ENCODE results near the gene TCTN1.
A peak's percentile ranks its signal among the peaks of the same experiment; 100 is the strongest.
"Not testable (repeated sequence)": the region's sequence is repeated elsewhere in the genome, so short reads cannot be mapped to it uniquely, and the experiment has no call there.

TCTN1 gene

DNA sequence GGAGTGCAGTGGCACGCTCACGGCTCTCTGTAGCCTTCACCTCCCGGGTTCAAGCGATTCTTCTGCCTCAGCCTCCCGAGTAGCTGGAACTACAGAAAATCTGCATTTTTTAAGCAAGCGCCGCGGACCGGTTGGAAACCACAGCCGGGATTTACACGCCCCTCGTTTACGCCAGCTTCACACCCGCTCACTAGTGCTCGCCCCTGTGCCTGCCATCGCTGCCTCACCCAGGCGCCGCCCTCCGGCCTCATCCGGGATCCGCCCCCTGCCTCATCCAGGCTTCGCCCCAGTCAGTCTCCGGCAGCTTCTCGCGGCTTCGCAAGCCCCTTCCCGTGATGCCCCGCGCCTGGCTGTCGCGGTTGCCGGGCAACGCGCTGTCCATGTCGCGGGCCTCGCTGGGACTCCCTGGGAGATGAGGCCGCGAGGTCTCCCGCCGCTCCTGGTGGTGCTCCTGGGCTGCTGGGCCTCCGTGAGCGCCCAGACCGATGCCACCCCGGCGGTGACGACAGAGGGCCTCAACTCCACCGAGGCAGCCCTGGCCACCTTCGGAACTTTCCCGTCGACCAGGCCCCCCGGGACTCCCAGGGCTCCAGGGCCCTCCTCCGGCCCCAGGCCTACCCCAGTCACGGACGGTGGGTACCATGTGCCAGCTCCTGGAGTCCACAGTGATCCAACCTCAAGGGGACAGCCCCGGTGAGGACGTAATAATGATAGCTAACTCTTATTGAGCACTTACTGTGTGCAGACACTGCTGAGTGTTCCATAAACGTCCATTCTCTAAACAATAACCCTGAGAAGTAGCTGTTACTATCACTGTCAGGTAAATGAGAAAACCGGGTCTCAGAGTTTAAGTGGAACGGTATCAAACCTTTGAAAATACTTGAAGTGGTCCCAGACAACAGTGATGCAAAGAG lies at the start of gene TCTN1:
Gene TCTN1, plus strand, starts transcription at position 359 of the 914 bp plus-strand sequence. Its CDS starts 54 bp downstream, at position 413.
- DNase-seq, result peak; percentile 93

DNA sequence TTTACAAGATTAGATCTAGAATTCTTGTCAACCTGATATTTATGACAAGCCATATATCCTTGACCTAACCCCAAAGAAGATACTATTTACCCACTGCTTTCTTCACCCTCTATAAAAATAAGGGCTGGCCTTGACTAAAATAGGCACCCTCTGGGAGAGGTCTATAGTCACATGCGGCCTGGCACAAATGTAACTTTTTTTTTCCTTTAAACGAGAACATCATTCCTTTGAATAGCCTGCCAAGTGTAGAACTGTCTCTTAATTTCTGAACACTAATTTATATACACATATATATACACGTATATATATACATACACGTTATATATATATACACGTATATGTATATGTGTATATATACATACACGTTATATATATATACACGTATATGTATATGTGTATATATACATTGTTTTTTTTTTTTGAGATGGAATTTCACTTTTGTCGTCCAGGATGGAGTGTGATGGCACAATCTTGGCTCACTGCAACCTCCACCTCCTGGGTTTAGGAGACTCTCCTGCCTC lies 49.4 kb upstream of the TCTN1 start:
- DNase-seq, result no peak

DNA sequence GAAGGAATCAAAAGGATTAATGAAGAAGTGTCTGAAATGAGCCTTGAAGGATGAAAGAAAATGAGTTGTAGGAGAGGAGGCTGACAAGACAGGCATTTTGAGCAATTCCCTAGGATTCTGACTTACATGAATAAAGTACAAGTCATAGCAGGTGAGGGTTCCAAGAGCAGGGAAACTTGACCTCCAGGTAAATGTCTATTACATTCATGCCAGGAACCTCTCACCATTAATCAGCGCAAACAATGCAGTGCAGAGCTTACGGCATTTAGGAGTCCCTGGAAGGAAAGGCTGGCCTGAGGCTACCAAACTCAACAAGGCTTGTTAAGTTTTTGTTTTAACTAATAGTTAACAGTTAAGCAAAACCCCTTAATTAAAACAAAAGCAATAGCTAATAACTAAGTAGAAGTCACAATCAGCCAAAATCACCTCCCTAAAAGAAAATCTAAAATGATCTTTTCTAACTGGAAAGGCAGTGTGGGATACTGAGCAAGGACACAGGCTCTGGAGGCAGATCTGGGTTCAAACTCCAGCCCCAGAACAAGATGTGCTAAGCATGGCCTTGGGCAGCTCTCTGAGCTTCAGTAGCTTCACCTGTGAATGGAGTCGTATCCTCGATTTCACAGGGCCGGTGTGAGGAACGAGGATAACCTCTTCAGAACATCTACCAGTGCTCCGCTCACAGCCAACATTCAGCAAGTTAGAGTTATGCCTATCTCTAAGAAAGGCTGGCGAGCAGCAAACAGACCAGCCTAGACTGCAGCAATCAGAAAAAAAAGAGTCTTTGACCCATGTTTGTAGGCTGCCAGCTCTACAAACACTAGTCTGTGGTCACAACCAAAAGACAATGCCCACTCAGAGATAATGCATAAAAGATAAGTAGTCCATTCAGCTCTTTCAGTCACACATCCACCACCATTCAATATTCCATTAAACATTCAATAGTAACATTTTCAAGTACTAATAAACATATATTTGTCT lies 47.7 kb upstream of the TCTN1 start:
- DNase-seq, result no peak

DNA sequence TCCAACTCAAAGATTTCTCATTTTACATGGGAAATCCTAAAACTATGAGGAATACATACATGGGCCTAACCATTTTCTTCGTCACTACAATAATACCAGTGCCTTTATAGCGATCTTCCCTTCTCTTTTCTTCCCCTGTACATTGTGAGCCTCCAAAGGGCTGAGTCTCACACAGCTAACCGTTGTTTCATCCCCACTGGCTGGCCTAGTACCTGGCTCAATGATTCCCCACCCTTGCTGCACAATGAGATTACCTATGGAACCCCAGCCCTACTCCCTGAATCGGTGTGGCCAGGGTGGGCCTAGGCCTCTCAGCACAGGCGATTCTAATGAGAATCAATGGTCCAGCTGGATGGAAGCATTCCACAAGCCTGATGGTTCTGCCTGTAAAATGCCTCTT lies 46.9 kb upstream of the TCTN1 start:
- DNase-seq, result no peak

DNA sequence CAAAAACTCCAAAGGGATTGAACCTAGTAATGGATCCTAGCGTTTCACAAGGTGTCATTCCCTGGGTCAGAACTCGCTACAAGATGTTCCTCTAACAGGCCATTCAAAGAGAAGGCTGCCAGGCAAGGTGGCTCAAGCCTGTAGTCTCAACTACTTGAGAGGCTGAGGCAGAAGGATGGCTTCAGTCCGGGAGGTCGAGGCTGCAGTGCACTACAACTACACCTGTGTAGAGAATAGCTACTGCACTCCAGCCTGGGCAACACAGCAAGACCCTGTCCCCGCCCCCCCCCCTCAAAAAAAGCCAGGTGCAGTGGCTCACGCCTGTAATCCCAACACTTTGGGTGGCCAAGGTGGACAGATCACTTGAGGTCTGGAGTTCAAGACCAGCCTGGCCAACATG lies 45.2 kb upstream of the TCTN1 start:
- no peak for DNase-seq

DNA sequence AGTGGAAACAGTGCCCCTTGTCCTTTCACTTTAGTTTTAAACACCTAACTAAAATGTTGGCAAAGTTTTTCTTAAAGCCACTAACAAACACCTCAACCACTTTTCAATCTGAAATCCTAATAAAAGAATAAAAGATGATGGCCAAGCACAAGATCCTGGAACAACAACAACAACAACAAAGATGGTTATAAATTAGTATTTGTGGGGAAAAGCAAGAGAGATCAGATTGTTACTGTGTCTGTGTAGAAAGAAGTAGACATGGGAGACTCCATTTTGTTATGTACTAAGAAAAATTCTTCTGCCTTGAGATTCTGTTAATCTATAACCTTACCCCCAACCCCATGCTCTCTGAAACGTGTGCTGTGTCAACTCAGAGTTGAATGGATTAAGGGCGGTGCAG lies 44.1 kb upstream of the TCTN1 start:
- not testable (repeated sequence) for DNase-seq

DNA sequence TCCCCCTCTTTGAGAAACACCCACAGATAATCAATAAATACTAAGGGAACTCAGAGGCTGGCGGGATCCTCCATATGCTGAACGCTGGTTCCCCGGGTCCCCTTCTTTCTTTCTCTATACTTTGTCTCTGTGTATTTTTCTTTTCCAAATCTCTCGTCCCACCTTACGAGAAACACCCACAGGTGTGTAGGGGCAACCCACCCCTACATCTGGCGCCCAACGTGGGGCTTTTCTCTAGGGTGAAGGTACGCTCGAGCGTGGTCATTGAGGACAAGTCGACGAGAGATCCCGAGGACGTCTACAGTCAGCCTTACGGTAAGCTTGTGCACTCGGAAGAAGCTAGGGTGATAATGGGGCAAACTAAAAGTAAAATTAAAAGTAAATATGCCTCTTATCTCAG lies 43.1 kb upstream of the TCTN1 start:
- DNase-seq, result not testable (repeated sequence)

DNA sequence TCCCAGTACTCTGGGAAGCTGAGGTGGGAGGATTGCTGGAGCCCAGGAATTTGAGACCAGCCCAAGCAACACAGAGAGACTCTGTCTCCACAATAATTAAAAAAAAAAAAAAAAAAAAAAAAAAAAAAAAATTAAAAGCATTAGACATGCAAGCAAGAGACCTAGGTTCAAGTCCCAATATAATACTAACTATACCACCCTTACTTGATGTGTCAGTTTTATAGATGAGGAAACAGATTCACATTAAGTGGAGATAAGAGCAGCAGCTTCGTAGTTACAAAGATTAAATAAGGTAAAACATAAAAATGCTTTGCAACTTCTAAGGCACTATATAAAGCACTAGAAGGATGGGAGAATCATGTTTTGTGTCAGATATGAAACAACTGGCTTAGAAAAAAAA lies 39.9 kb upstream of the TCTN1 start:
- no peak for DNase-seq

DNA sequence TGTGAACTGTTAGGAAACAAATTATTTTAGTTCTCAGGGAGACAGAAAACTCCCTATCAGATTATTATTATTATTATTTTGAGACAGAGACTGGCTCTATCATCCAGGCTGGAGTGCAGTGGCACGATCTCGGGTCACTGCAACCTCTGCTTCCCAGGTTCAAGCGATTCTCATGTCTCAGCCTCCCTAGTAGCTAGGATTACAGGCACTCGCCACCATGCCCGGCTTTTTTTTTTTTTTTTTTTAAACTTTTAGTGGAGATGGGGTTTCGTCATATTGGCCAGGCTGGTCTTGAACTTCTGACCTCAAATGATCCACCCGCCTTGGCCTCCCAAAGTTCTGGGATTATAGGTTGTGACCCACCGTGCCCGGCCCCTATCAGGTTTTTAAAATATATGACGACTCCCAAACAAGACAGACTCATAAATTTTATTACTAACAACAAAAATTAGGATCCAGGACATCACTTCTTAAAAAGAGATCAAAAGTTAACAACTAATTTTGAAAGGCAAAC lies 39.2 kb upstream of the TCTN1 start:
- DNase-seq, result not testable (repeated sequence)

DNA sequence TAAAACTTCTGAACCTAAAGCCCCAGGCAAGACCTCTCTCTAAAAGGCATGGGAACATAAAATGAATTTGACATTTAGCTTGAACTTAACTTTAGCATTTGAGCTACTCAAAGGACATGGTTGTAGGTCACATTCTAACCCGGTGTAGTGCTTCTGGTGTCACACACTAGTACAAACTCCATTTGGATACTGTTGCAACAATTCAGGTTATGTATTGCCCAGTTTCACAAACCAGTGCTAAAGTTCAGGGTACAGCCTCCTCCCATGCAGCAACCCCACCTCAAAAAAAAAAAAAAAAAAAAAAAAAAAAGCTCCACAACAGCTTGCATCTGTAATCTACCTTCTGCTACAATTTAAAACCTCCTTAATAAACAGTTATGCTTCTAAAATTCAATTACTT lies 38.6 kb upstream of the TCTN1 start:
- no peak for DNase-seq

DNA sequence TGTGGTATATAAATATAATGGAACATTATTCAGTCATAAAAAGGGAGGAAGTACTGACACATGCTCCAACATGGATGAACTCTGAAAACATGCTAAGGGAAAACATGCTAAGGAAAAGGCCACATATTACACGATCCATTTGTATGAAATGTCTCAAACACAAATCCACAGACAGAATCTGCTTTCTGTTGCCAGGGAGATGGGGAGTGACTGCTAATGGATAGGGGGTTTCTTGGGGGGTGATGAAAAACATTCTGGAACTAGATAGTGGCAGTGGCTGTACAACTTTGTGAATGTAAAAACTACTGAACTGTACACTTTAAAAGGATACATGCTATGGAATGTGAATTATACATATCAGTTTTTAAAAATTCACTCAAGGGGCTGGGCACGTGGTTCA lies 37.4 kb upstream of the TCTN1 start:
- DNase-seq, result no peak

DNA sequence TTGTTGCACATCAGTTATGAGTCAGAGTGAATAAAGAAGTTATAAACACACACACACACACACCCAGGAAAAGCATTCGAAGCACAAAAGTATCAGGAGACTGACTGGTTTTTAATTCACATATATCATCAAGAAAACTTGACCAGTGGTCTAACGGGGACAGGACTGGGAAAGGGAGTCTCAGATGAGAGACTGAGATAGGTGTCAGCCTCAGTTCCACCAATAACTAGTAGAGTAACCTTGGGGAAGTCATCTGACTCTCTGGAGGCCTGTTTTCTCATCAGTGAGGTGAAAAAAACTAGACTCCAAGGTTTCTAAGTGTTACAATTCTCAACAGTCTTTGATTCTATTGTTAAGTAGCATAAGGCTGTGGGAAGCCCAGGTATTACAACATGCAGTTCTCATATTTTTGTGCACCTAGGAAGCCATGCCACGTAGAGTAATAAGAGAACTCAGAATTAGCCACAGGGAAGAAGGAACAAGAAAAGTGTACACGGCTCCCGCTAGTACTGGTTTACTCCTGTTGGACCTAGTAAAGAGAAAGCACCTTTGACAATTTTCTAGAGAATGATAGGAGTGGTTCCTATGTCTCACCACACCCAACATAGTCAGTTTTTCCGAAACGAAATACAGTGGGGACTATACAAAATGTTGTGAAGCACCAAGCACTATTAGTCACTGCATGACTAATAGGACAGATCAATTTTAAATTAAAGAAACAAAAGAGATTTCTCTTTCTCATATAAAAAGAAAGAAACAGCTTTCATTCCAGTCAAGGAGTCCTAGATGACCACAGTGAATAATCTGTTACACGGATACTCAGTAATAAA lies 35.9 kb upstream of the TCTN1 start:
- DNase-seq, result peak; percentile 81

DNA sequence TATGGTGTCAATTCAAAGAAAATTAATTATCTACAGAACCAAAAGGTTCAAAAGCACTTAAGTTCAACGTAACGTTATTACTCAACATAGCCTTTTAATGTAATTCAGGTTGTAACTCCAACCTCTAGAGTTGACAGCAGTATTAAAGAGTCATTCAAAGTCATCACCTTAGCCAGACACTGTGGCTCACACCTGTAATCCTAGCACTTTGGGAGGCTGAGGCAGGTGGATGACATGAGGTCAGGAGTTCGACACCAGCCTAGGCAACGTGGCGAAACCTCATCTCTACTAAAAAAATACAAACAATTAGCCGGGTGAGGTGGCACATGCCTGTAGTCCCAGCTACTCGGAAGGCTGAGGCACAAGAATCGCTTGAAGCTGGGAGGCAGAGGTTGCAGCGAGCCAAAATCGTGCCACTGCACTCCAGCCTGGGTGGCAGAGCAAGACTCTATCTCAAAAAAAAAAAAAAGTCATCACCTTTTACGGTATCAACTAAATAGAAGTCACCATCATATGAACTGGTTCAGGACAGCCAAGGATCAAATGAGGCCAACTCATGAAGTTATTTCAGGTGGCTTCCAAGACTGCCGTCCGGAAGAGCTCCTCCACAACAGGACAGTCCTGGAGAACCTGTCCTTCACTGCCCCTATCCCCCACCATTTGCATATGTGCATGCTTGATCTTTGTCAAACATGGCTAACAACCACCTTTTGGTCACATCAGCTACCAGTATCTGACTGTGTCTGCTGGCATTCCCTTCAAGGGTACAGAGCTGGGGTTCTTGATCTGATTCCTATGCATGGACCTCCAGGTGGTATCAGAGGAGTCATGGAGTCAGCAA lies 35.0 kb upstream of the TCTN1 start:
- DNase-seq, result no peak

DNA sequence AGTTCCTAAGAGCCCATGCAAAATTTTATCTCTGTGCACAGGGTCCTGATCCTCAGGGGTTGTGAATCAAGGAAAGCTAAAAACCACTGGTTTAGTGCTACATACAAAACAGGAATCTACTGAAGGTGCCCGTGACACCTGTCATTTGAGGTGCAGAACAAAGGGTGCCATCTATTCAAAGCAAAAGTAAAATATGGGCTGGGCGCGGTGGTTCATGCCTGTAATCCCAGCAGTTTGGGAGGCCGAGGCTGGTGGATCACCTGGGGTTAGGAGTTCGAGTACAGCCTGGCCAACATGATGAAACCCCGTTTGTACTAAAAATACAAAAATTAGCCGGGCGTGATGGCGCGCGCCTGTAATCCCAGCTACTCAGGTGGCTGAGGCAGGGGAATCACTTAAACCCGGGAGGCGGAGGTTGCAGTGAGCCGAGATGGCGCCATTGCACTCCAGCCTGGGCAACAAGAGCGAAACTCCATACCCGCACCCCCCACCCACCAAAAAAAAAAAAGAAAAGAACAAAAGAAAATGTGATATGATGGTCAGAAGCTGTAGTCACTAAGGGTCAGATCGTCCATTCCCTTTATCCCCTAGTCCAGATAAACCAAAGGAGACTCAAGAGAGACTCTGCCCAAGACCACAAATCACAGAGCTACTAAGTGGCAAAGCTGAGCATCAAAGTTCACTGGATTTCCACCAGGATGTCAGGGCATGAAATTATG lies 34.2 kb upstream of the TCTN1 start:
- no peak for DNase-seq

DNA sequence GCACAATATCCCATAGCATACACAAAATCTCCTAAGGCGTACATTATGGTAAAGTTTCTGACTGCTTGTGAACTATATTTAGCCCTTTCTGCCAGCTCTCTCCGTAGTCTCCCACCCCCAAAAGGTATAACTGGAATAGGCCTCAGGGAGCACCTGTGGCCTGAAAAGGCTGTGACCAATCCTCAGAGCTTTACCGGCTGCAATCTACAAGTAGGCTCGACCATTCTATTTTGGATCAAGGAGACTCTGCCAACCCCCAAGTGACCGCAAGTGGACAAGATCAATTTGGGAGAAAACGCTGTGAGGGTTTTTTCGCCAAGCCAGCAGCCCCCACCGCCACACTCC lies 32.0 kb upstream of the TCTN1 start:
- no peak for DNase-seq

DNA sequence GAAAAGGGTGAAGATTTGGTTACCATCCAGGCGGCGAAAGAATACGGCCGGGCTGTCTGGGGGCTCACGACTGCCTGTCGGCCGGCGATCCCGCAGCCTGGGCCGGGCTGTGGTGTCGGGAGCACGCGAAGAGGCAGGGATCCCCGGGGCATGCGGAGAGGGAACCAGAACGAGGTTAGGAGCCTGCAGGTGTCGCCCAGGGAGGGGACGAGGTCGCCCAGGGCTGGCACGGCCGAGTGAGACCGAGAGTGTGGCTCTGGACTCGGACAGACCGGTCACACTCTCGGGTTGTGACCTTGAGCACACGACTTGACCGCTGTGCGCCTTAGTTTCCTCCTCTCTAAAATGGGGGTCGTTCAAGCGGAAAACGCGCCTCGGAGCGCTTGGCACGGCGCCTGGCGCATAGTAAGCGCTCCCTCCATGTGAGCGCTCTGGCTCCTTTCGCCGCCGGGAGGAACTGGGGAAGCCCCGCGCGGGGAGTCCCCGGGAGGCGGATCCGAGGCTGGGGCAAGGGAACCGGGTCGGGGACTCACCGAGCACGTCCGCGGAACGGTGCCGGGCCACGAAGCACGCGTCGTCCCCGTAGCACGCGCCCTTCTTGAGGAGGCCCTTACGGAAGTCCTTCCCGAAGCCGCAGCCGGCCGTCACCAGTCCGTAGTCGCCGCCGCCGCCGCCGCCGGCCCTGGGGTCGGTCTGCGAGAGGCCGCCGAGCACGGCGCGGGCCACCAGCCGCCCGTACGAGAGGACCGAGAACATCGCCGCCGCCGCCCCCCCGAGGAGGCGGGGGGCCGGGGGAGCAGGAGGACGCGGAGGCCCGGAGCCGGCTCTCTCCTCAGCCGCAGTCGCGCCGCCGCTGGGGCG lies 31.4 kb upstream of the TCTN1 start:
- peak; percentile 37 for DNase-seq

DNA sequence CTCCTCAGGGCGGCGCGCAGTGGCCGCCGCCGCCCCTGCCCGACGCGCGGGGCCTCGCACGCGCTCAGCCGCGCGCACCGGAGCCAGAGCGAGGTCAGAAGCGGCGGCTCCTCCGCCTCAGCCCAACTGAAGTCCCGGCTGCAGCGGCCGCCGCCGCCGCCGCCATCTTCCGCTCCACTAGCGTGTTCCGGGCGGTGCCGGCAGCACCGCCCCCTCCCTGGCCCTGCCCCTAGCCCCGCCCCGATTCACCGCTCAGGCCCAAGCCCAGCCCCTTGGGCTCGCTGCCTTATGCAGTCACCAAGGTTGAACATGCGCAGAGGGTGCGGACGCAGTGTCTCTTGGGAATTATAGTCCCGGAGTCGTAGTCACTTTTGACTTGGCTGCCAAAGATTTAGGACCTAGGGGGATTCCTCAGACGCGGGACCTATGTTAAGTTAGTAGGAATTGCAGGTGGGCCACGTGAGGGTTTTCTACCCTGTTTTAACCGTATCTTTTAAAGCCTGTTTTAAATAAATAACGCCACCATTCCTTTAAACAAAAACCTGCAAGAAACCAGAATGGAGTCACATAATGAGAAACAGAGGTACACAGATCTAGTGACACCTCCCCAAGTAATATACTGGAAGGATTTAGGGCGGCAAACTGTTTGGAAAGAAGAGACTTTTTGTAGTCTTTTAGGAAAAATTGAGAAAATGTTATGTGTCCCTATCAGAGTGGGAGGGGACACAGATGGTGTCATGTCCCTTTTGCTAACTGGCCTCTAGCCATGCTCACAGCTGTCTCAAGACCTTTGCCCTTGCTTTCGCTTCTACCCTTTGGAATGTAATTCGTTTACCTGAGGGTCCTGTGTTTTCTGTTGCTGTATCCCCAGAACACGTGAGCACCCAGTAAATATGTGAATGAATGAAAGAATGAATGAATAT lies 30.5 kb upstream of the TCTN1 start, which contains the start of gene PPTC7:
Gene PPTC7, minus strand, starts transcription at position 182 of the 923 bp plus-strand sequence. CDS start 287 bp downstream, outside the sequence.
- DNase-seq, result peak; percentile 96

DNA sequence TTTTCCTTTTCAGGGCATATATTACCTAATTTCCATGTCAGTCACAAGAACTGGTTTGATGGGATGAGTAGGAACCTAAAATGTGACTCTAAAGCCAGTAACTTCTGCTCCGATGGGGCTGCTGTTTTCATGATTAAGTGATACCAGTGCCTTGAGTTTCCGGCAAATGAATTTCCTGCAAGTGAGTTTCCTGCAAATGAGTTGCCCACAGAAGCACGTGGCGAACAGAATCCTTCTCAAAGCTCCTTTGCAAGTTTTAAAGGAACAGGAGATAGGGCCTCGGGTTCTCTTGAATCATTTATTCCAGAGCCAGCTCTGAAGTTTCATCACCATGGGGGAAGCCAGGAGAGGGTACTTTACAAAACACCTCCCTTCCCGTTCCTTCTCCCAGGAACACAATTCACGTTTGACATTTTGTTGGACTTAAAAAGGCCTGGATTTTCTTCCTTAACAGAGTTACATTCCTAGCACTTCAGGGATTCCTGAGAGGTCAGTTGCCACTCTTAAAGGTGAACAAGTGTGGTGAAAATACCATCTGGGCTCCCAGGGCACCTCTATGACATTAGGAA lies 28.6 kb upstream of the TCTN1 start:
- DNase-seq, result peak; percentile 34
